Liver (tissue), 3 donors: Measurements from ENCODE around the gene FTCD.

Experiments
- ATF3 ChIP-seq: IDR thresholded peaks from 2 replicates; pipeline ENCODE4 v1.6.1; 2016; ENCODE audit warnings: antibody characterized with exemption
- FOXA1 ChIP-seq: IDR thresholded peaks from 2 replicates; pipeline ENCODE4 v1.6.1; 2016; ENCODE audit warnings: antibody characterized with exemption
- GABPA ChIP-seq, 2 donors: IDR thresholded peaks in 1 of 2; conservative IDR thresholded peaks in 1 of 2; 2 replicates each; pipeline ENCODE4 v1.6.1; 2016; ENCODE audit warnings: antibody characterized with exemption in 2 of 2, mild to moderate bottlenecking in 1 of 2, moderate library complexity in 1 of 2
- HNF4A ChIP-seq, 2 donors: conservative IDR thresholded peaks; 2 replicates each; pipeline ENCODE4 v1.6.1; 2016; ENCODE audit warnings: antibody characterized with exemption in 2 of 2, mild to moderate bottlenecking in 2 of 2
- HNF4G ChIP-seq: IDR thresholded peaks from 2 replicates; pipeline ENCODE4 v1.6.1; 2016; ENCODE audit warnings: antibody characterized with exemption
- JUND ChIP-seq, 2 donors: IDR thresholded peaks; 2 replicates each; pipeline ENCODE4 v1.6.1; 2016; ENCODE audit warnings: antibody characterized with exemption in 2 of 2
- RAD21 ChIP-seq, 2 donors: IDR thresholded peaks; 2 replicates each; pipeline ENCODE4 v1.6.1; 2016; ENCODE audit warnings: antibody characterized with exemption in 2 of 2, mild to moderate bottlenecking in 2 of 2
- RXRA ChIP-seq, 2 donors: IDR thresholded peaks; 2 replicates each; pipeline ENCODE4 v1.6.1; 2017 to 2018; ENCODE audit warnings: antibody characterized with exemption in 2 of 2, mild to moderate bottlenecking in 1 of 2
- TAF1 ChIP-seq: conservative IDR thresholded peaks from 2 replicates; pipeline ENCODE4 v1.6.1; 2016; ENCODE audit warnings: antibody characterized with exemption, mild to moderate bottlenecking
- YY1 ChIP-seq: IDR thresholded peaks from 2 replicates; pipeline ENCODE4 v1.6.1; 2016; ENCODE audit warnings: antibody characterized with exemption, mild to moderate bottlenecking
- ZBTB33 ChIP-seq: IDR thresholded peaks from 2 replicates; pipeline ENCODE4 v1.6.1; 2016; ENCODE audit warnings: antibody characterized with exemption
- TF ChIP-seq, protein P1 (sequence below): fragments of 150-350 bp; IDR thresholded peaks from 2 replicates; pipeline ENCODE4 v1.5.1; 2017; ENCODE audit warnings: improper control_type of control experiment, low read depth, low read length; ENCODE audit not compliant: missing input control
- TF ChIP-seq, protein P2 (sequence below): IDR thresholded peaks from 2 replicates; pipeline ENCODE4 v1.6.1; 2016; ENCODE audit warnings: antibody characterized with exemption
- TF ChIP-seq, protein P3 (sequence below): IDR thresholded peaks from 2 replicates; pipeline ENCODE4 v1.6.1; 2016; ENCODE audit warnings: antibody characterized with exemption, mild to moderate bottlenecking
- donor health status: healthy.
- donor health status: healthy.

DNA sequence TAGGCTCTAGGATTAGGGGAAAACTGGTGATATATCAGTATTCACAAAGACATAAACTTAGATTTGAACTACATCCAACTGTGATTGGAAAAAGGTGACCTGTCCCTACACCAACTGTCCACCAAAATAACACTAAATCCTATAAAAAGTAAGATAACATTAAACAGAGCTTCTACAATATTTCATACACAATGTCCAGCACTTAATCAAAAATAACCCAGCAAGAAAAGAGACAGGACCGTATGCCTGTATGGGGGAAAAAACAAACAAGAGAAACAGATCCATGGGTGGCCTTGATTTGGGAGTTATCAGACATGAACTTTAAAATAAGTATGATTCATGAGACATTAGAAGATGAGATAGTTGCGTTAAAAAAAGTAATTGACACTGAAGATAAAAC is 67.2 kb downstream of the FTCD start:
- TF ChIP-seq, protein P1, sequence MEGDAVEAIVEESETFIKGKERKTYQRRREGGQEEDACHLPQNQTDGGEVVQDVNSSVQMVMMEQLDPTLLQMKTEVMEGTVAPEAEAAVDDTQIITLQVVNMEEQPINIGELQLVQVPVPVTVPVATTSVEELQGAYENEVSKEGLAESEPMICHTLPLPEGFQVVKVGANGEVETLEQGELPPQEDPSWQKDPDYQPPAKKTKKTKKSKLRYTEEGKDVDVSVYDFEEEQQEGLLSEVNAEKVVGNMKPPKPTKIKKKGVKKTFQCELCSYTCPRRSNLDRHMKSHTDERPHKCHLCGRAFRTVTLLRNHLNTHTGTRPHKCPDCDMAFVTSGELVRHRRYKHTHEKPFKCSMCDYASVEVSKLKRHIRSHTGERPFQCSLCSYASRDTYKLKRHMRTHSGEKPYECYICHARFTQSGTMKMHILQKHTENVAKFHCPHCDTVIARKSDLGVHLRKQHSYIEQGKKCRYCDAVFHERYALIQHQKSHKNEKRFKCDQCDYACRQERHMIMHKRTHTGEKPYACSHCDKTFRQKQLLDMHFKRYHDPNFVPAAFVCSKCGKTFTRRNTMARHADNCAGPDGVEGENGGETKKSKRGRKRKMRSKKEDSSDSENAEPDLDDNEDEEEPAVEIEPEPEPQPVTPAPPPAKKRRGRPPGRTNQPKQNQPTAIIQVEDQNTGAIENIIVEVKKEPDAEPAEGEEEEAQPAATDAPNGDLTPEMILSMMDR = no peak
- TF ChIP-seq JUND (IDR thresholded peaks at IDR 0.05) (no peak), YY1 (no peak), RAD21 (IDR thresholded peaks at IDR 0.05) (no peak), ZBTB33 (no peak), TAF1 (no peak), HNF4G (no peak), RXRA (IDR thresholded peaks at IDR 0.05) (no peak), FOXA1 (no peak), GABPA (IDR thresholded peaks at IDR 0.05 in 1 of 2, conservative IDR thresholded peaks at IDR 0.05 in 1 of 2) (no peak), ATF3 (no peak), HNF4A (conservative IDR thresholded peaks at IDR 0.05) (no peak)
- TF ChIP-seq, protein P2, sequence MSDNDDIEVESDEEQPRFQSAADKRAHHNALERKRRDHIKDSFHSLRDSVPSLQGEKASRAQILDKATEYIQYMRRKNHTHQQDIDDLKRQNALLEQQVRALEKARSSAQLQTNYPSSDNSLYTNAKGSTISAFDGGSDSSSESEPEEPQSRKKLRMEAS = no peak
- TF ChIP-seq, protein P3, sequence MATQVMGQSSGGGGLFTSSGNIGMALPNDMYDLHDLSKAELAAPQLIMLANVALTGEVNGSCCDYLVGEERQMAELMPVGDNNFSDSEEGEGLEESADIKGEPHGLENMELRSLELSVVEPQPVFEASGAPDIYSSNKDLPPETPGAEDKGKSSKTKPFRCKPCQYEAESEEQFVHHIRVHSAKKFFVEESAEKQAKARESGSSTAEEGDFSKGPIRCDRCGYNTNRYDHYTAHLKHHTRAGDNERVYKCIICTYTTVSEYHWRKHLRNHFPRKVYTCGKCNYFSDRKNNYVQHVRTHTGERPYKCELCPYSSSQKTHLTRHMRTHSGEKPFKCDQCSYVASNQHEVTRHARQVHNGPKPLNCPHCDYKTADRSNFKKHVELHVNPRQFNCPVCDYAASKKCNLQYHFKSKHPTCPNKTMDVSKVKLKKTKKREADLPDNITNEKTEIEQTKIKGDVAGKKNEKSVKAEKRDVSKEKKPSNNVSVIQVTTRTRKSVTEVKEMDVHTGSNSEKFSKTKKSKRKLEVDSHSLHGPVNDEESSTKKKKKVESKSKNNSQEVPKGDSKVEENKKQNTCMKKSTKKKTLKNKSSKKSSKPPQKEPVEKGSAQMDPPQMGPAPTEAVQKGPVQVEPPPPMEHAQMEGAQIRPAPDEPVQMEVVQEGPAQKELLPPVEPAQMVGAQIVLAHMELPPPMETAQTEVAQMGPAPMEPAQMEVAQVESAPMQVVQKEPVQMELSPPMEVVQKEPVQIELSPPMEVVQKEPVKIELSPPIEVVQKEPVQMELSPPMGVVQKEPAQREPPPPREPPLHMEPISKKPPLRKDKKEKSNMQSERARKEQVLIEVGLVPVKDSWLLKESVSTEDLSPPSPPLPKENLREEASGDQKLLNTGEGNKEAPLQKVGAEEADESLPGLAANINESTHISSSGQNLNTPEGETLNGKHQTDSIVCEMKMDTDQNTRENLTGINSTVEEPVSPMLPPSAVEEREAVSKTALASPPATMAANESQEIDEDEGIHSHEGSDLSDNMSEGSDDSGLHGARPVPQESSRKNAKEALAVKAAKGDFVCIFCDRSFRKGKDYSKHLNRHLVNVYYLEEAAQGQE = no peak
